HG02885 (cell line): ENCODE results near the gene TLX3.
"Not testable (repeated sequence)": the region's sequence is repeated elsewhere in the genome, so short reads cannot be mapped to it uniquely, and the experiment has no call there.

Experiments used
- ATAC-seq: cut with Tn5 transposase; IDR thresholded peaks from one replicate; pipeline ENCODE4 v1.9.1; 2021; ENCODE audit warnings: mild to moderate bottlenecking; ENCODE audit not compliant: unreplicated experiment, poor library complexity

The TLX3 gene

GRCh38 chr5:171308453-171309275, at the start of gene TLX3:
Gene TLX3, plus strand, starts transcription at chr5:171309248. Its CDS starts 118 bp downstream, at chr5:171309366.
- ATAC-seq, result no peak

- ATAC-seq, result no peak
Observed at GRCh38 chr5:171261361-171261760, 47.7 kb upstream of the TLX3 start.

DNA sequence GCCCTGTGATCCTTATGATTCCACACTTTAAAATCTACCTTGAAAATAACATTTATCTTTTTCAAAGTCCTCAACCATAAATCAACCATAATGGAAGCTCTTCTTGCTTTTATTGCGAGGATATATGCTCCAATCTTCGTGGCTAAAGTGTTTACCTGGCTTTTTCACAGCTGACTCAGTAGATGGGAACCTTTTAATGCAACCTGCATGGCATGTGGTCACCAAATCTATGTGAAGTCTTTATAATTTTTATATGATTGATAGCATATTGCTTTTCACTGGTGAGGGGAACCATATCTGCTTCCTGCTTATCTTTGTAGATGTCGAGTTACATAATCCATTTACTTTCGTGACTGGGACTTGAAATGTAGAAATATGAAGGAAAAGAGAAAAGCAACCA, 47.1 kb upstream of the TLX3 start:
- ATAC-seq, result no peak

DNA sequence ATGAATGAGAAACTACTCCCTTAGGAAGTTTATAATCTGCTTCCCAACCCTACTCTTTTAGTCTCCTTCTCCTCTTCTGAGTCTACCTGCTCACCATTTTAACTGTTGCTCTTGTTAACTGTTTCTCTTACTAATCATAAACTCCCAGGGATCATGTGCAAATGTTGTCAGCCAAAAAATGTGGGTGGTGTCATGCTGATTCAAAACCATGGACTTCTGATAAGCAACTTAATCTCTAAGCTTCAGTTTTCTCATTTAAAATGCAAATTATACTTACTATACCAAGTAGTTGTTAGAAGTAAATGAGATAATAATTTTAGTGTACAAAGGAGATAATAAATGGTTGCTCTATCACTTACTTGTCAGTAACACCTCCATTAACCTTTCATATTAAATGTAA, 45.9 kb upstream of the TLX3 start:
- no peak for ATAC-seq

GRCh38 chr5:171264843-171265242, 44.2 kb upstream of the TLX3 start:
- no peak for ATAC-seq

GRCh38 chr5:171268700-171269620, 40.1 kb upstream of the TLX3 start:
- no peak for ATAC-seq

DNA sequence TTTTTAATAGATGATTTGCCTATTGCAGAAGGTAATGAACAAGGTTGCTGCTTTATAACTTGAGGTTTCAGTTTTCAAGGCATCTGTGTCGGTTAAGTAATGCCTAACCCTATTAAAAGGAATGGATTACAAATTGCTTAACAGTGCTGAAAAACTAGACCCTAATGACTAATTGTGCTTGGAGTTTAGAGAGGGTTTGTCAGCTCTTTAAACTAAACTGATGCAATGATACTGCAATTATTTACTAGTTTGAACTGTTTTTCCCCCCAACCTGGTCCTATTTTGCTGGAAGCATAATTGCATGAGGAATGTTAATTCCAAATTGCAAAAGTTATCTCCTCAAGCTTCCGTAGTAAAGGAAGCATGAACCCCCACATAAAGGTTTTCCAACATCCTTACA, 39.3 kb upstream of the TLX3 start:
- no peak for ATAC-seq

- ATAC-seq, result no peak
Observed at GRCh38 chr5:171270136-171270535, 38.9 kb upstream of the TLX3 start.

GRCh38 chr5:171271798-171272197, 37.2 kb upstream of the TLX3 start:
- ATAC-seq, result no peak

DNA sequence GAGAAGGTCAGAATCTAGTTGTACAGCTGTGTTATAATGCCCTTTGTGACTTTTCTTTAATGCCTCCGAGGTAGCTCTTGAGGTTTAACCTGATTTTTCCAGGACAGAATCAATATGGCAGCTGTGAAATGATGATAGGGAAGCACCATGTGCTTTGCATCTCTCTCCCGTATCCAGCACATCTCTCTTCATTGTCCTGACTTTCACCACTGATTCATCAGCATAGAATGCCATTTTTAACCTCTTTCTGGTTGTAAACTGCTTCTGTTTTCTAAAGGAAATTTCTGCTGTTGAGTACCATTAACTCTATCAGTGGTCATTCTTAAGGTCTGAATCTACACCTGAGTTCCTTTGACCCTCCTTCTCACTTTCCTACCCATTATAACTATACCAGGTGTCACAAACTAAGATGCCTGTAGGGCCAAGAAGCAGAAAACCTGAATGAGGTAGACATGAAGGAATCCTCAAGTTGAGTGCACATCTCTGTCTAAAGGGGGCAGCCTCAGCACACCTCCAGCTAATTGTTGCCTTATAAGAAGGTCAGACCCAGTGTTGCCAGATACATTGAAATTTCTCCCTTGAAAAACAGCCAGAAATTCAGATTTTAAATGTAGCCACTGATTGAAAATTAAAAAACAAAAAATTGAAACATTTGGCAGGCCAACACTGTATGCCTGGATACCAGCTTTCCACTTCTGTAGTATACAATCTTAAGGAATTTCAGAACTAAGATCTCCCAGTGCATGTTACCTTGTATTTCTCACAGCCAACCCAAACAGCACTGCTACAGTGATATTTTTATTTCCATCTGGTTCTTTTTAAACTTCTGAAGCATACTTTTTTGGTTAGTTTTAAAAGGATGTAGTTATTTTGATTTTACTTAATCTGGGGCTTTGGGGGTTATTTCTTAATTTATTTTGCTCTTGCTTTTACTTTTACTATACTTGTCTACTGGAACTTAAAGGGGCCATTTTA, 35.8 kb upstream of the TLX3 start:
- peak; percentile 50 for ATAC-seq

DNA sequence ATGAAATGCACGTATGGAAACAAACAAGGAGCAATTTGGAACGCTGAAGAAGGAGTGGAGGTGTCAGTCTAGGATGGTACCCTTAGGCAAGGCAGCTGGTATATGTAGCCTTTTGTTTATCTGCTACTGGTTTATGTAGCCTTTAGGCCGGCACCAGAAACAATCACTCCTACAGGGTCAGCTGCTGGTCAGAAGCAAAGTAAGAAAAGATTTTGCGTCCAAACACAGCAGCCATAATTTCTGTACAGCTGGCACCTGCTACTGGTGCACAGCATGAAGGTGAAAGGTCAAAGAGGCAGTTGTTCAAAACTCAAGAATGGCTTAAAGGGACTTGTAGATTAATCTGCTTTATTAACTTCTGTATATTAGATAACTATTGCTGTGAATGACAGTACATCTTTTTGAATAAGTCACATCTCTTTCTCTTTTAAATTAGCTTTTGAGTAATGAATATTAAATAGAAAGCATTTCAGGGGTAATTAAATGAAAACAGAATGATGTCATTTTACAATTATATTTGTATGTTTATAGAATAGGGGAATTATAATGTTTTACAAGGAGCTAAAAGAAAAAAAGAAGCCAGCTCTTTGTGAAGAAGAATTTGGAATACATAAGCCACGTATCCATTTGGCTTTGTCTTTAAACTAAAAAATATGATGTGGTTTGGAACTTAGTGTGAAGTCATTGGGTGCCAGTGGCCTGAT, 33.1 kb upstream of the TLX3 start:
- ATAC-seq, result no peak

DNA sequence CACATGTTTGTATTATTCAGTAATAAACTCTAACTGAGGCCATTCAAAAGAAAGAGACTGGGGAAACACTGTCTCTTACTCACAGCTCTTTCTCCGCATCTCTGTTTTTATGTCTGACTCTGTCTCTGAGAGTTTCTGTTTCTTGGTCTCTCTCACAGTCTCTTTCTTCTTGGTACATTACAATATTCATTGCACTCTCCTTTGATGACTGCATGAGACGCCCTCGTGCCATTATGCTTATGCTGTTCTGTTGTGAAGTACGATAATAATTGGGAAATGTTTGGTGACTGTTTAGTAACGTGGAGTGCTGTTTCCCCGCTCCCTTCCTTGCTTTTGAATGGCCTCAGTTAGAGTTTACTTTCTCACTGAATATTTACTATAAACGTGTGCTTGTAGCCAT, 25.3 kb upstream of the TLX3 start:
- no peak for ATAC-seq

- no peak for ATAC-seq
Observed at GRCh38 chr5:171285465-171285864, 23.6 kb upstream of the TLX3 start.

GRCh38 chr5:171288066-171288465, 21.0 kb upstream of the TLX3 start:
- ATAC-seq, result no peak

DNA sequence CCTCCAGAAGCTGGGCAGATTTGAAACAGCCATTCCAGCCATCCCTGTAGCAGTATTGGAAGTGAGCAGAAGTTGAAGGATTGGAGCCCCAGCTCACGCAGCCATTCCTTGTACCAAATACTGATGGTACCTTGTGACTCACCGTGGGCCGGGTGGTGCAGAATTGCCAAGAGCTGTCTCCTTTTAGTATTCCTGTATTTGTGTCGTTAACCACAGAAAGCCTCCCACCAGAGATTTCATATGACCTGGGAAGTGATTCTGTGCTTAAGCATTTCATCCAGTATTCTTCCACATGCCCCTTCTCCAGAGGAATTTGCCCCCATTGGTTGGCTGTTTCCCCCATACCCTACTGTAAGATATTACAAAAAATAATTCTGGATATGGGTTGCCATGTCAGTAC, 17.7 kb upstream of the TLX3 start:
- ATAC-seq, result no peak

GRCh38 chr5:171295299-171295698, 13.7 kb upstream of the TLX3 start:
- no peak for ATAC-seq

GRCh38 chr5:171295801-171296200, 13.2 kb upstream of the TLX3 start:
- ATAC-seq, result no peak

- not testable (repeated sequence) for ATAC-seq
Observed at GRCh38 chr5:171297941-171298340, 11.1 kb upstream of the TLX3 start.

DNA sequence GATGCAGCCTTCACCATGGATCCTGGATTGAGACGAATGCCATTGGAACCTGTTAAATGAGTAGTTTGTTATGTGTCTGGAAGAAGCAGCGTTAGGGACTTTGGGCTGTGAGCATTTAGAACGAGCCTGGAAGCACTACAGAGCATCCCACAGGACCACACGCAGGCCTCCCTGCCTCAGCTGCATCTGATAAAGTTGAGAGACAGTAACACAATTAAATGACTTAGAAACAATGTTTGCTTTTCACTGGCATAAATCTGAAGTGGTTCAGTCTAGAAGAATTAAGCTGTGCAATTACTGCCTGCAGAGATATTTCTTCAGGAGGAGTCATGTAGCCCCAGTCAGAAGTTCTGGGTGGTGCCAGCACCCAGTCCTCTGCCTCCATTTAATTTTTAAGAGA, 9.8 kb upstream of the TLX3 start:
- ATAC-seq, result no peak

GRCh38 chr5:171299851-171300250, 9.2 kb upstream of the TLX3 start:
- ATAC-seq, result no peak
